Naive thymus-derived CD4-positive, alpha-beta T cell (primary cell): ENCODE results near the gene GSTT4. TPM values are rescaled to one million over a fixed set of nuclear protein-coding genes. Genes with fewer than 3 reads are reported as not detected.
A peak's percentile ranks its signal among the peaks of the same experiment; 100 is the strongest.

Experiments used
- ATAC-seq: fragments of 150-1000 bp; cut with Tn5 transposase; 2 replicates; pipeline ENCODE4 v1.10.0; 2021; ENCODE audit warnings: mild to moderate bottlenecking, moderate library complexity
- CTCF ChIA-PET: fragments of 350-600 bp; sonication (Branson Sonifier 250); formaldehyde crosslinking; loops from one replicate; lab custom pipeline; 2021; ENCODE audit warnings: antibody characterized with exemption; lab: Charles Lee
- POLR2A ChIA-PET: fragments of 350-600 bp; sonication (Branson Sonifier 250); formaldehyde crosslinking; loops from one replicate; lab custom pipeline; 2021; ENCODE audit warnings: antibody characterized with exemption, inconsistent platforms; lab: Charles Lee
- DNase-seq, 9 donors: peaks; one replicate each; pipeline versions ENCODE4 v3.0.0 to v3.0.0-alpha.2; 2020 to 2022; ENCODE audit warnings: mixed read lengths in 1 of 9
- H3K27ac ChIP-seq: one replicate; pipeline ENCODE4 v1.7.0; 2013; ENCODE audit warnings: mild to moderate bottlenecking, low read depth, low read length, moderate library complexity
- H3K27me3 ChIP-seq, 2 donors: one replicate each; pipeline ENCODE4 v1.7.0; 2013; ENCODE audit warnings: low read length in 2 of 2, mild to moderate bottlenecking in 2 of 2, moderate library complexity in 2 of 2; ENCODE audit not compliant: control insufficient read depth in 2 of 2, insufficient read depth in 2 of 2
- H3K36me3 ChIP-seq, 3 experiments: 1 replicate in 2 of 3; 2 replicates in 1 of 3; pipeline ENCODE4 v1.7.0; 2013; ENCODE audit warnings: low read length in 3 of 3, mild to moderate bottlenecking in 3 of 3, moderate library complexity in 1 of 3; ENCODE audit not compliant: insufficient read depth in 3 of 3, control insufficient read depth in 2 of 3
- H3K4me1 ChIP-seq, 2 donors: one replicate each; pipeline ENCODE4 v1.7.0; 2013; ENCODE audit warnings: low read length in 2 of 2, mild to moderate bottlenecking in 2 of 2, moderate library complexity in 1 of 2; ENCODE audit not compliant: control insufficient read depth in 2 of 2, insufficient read depth in 2 of 2
- H3K4me3 ChIP-seq: 2 replicates; pipeline ENCODE4 v1.7.0; 2013; ENCODE audit warnings: mild to moderate bottlenecking, low read length
- H3K9me3 ChIP-seq, 3 experiments: 1 replicate in 2 of 3; 2 replicates in 1 of 3; pipeline ENCODE4 v1.7.0; 2013; ENCODE audit warnings: low read length in 3 of 3; ENCODE audit not compliant: control insufficient read depth in 2 of 3
- H3K27ac Mint-ChIP-seq, 9 donors: one replicate each; pipeline ENCODE4 v1.8.0; 2020 to 2022; ENCODE audit warnings: mixed read lengths in 9 of 9, mild to moderate bottlenecking in 8 of 9, moderate library complexity in 5 of 9, inconsistent platforms in 2 of 9
- H3K27me3 Mint-ChIP-seq, 5 donors: one replicate each; pipeline ENCODE4 v1.8.0; 2021 to 2022; ENCODE audit warnings: mixed read lengths in 5 of 5, mild to moderate bottlenecking in 1 of 5
- H3K36me3 Mint-ChIP-seq, 5 donors: one replicate each; pipeline ENCODE4 v1.8.0; 2020 to 2022; ENCODE audit warnings: mixed read lengths in 5 of 5, mild to moderate bottlenecking in 3 of 5, inconsistent platforms in 1 of 5
- H3K4me1 Mint-ChIP-seq, 7 donors: one replicate each; pipeline ENCODE4 v1.8.0; 2020 to 2022; ENCODE audit warnings: mixed read lengths in 7 of 7, mild to moderate bottlenecking in 3 of 7, inconsistent platforms in 1 of 7
- H3K4me3 Mint-ChIP-seq, 10 donors: one replicate each; pipeline ENCODE4 v1.8.0; 2020 to 2022; ENCODE audit warnings: mild to moderate bottlenecking in 10 of 10, mixed read lengths in 10 of 10, moderate library complexity in 6 of 10, inconsistent platforms in 2 of 10
- H3K9me3 Mint-ChIP-seq, 11 donors: one replicate each; pipeline ENCODE4 v1.8.0; 2020 to 2022; ENCODE audit warnings: mixed read lengths in 11 of 11, mild to moderate bottlenecking in 4 of 11, inconsistent platforms in 1 of 11, moderate library complexity in 1 of 11
- intact Hi-C, 2 donors: fragments of 100-400 bp; cut with micrococcal nuclease; formaldehyde crosslinking; loops; one replicate each; pipeline ENCODE4 v1.15.1; 2023
- polyA plus RNA-seq, 2 donors: library from polyadenylated mRNA; unstranded; fragments of 300-500 nt; fragmentation: Illumina TruSeq; gene quantifications; one replicate each; pipeline ENCODE4 v1.2.3, GENCODE V29; 2021
- total RNA-seq, 6 experiments: library from RNA in 5 of 6; stranded (reverse) in 5 of 6; gene quantifications; 1 replicate in 5 of 6; 2 replicates in 1 of 6; pipeline ENCODE4 v1.2.3 and lab custom pipeline; 2021 to 2026

Gene GSTT4
- total and polyA plus RNA-seq, 7 experiments from 2014 or later = not detected

DNA sequence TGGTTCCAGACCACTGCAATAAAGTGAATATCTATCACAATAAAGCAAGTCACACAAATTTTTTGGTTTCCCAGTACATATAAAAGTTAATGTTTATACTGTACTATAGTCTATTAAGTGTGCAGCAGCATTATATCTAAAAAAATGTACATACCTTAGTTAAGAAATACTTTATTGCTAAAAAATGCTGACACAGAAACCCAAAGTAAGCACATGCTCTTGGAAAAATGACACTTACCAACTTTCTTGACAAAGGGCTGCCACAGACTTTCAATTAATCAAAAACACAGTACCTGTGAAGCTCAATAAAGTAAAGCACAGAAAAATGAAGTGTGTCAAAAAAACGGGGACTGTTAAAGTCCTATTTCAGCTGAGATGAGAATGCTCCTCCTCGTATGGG, 22.7 kb upstream of the GSTT4 start:
- ChIA-PET POLR2A (no interaction called here), CTCF (no interaction called here)
- Histone ChIP-seq H3K4me1 (peaks cover 0 to 4% of the 10 kb centered on the region in 2 donors), H3K36me3 (peaks cover 0 to 7% (median 3%) of the 10 kb centered on the region in 3 experiments), H3K9me3 (no peaks in the 10 kb centered on the region), H3K27me3 (no peaks in the 10 kb centered on the region), H3K4me3 (no peak overlapping the region), H3K27ac (no peak overlapping the region)
- Mint-ChIP-seq H3K27ac (peak overlapping the region in 1 of 9 donors; percentile 72), H3K27me3 (no peaks in the 10 kb centered on the region), H3K9me3 (peaks cover 0 to 9% (median 4%) of the 10 kb centered on the region in 11 donors), H3K4me3 (no peak overlapping the region), H3K36me3 (peaks cover 4 to 34% (median 30%) of the 10 kb centered on the region in 5 donors), H3K4me1 (peaks cover 13 to 68% (median 56%) of the 10 kb centered on the region in 7 donors)
- intact Hi-C loops = no loop called here
- no peak for DNase-seq
- no peak for ATAC-seq

DNA sequence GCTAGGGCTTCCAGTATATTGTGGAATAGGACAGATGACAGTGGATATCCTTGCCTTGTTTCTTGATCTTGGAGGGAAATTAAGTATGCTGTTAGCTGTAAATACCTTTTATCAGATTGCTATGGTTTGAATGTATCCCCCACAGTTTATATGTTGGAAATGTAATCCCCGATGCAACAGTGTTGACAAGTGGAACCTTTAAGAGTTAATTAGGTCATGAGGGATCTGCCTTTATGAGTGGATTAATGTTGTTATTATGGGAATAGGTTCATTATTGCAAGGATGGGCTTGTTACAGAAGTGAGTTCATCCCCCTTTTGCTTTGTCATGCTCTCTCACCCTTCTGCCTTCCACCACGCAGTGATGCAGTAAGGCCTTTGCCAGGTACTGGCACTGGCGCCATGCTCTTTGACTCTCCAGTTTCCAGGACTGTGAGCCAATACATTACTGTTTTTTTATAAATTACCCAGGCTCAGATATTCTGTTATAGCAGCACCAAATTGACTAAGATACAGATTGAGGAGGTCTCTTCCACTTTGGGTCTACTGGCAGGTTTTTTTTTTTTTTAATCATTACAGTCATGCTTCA, 22.2 kb upstream of the GSTT4 start:
- no peaks in the 10 kb centered on the region for H3K9me3 ChIP-seq
- no peak overlapping the region for H3K27ac ChIP-seq
- no peak overlapping the region for H3K4me3 ChIP-seq
- DNase-seq = no peak
- H3K9me3 Mint-ChIP-seq = peaks cover 0 to 9% (median 4%) of the 10 kb centered on the region in 11 donors
- peaks cover 4 to 34% (median 32%) of the 10 kb centered on the region in 5 donors for H3K36me3 Mint-ChIP-seq
- peaks cover 10 to 68% (median 57%) of the 10 kb centered on the region in 7 donors for H3K4me1 Mint-ChIP-seq
- ChIA-PET POLR2A (interaction anchor here (2.3 kb wide), 1 partner anchor 17 kb away, joined by 12 read pairs; the partner anchor contains the start of gene CABIN1), CTCF (interaction anchor here (0.8 kb wide), 1 partner anchor 11 kb away, joined by 4 read pairs; no protein-coding TSS in a partner anchor)
- H3K27me3 ChIP-seq = no peaks in the 10 kb centered on the region
- H3K4me3 Mint-ChIP-seq = no peak overlapping the region
- peaks cover 0 to 7% (median 3%) of the 10 kb centered on the region in 3 experiments for H3K36me3 ChIP-seq
- H3K27ac Mint-ChIP-seq = peak overlapping the region in 1 of 9 donors; percentile 72
- H3K4me1 ChIP-seq = peaks cover 0 to 8% of the 10 kb centered on the region in 2 donors
- ATAC-seq = no peak
- intact Hi-C loops = no loop called here
- H3K27me3 Mint-ChIP-seq = no peaks in the 10 kb centered on the region

- H3K27ac Mint-ChIP-seq = peak overlapping the region in 1 of 9 donors; percentile 65
These were observed 21.5 kb upstream of the GSTT4 start for GRCh38 chr22:24026733-24027132.

DNA sequence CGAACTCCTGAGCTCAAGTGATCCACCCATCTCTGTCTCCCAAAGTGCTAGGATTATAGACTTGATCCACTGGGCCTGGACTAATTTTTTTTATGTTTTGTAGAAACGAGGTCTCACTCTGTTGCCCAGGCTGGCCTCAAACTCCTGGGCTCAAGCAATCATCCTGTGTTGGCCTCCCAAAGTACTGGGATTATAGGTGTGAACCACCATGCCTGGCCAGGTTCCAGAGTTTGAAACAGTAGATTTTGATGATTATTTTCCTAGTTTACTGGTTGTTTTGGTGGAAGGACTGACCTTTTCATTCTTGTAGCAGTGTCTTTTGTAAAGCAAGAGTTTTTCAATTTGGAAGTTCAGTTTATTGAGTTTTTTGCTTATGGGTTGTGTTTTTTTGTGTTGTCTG, 20.8 kb upstream of the GSTT4 start:
- Histone ChIP-seq H3K36me3 (peaks cover 0 to 3% (median 3%) of the 10 kb centered on the region in 3 experiments), H3K27ac (no peak overlapping the region), H3K27me3 (no peaks in the 10 kb centered on the region), H3K9me3 (no peaks in the 10 kb centered on the region), H3K4me1 (peaks cover 0 to 9% of the 10 kb centered on the region in 2 donors), H3K4me3 (no peak overlapping the region)
- peak overlapping the region in 1 of 9 donors; percentile 65 for H3K27ac Mint-ChIP-seq
- H3K9me3 Mint-ChIP-seq = peaks cover 0 to 9% (median 4%) of the 10 kb centered on the region in 11 donors
- POLR2A ChIA-PET = interaction anchor here (1.2 to 2.3 kb wide), 2 partner anchors 13 to 15 kb away, joined by 5 to 12 read pairs; partner anchors contain the start of gene CABIN1
- CTCF ChIA-PET = no interaction called here
- peaks cover 8 to 66% (median 52%) of the 10 kb centered on the region in 7 donors for H3K4me1 Mint-ChIP-seq
- no peaks in the 10 kb centered on the region for H3K27me3 Mint-ChIP-seq
- H3K36me3 Mint-ChIP-seq = peaks cover 4 to 33% (median 32%) of the 10 kb centered on the region in 5 donors
- no peak overlapping the region for H3K4me3 Mint-ChIP-seq
- intact Hi-C loops = no loop called here
- no peak for ATAC-seq
- no peak for DNase-seq

More at GRCh38 chr22:24026733-24027132, 21.5 kb upstream of the GSTT4 start:
- Mint-ChIP-seq H3K9me3 (peaks cover 0 to 9% (median 4%) of the 10 kb centered on the region in 11 donors), H3K36me3 (peaks cover 4 to 38% (median 32%) of the 10 kb centered on the region in 5 donors), H3K27me3 (no peaks in the 10 kb centered on the region), H3K4me1 (peaks cover 4 to 66% (median 52%) of the 10 kb centered on the region in 7 donors), H3K4me3 (no peak overlapping the region)
- H3K4me3 ChIP-seq = no peak overlapping the region
- no peaks in the 10 kb centered on the region for H3K9me3 ChIP-seq
- peaks cover 0 to 7% (median 3%) of the 10 kb centered on the region in 3 experiments for H3K36me3 ChIP-seq
- H3K27ac ChIP-seq = no peak overlapping the region
- POLR2A ChIA-PET = interaction anchor here (2.3 kb wide), 1 partner anchor 16 kb away, joined by 12 read pairs; the partner anchor contains the start of gene CABIN1
- H3K4me1 ChIP-seq = peaks cover 0 to 9% of the 10 kb centered on the region in 2 donors
- CTCF ChIA-PET = interaction anchor here (0.8 kb wide), 2 partner anchors 11 to 16 kb away, joined by 3 to 4 read pairs; partner anchors contain the start of gene CABIN1
- intact Hi-C loops = no loop called here
- DNase-seq = no peak
- ATAC-seq = no peak
- H3K27me3 ChIP-seq = no peaks in the 10 kb centered on the region

GRCh38 chr22:24025475-24025874, 20.2 kb upstream of the GSTT4 start:
- peaks cover 0 to 9% (median 4%) of the 10 kb centered on the region in 11 donors for H3K9me3 Mint-ChIP-seq
- H3K4me1 Mint-ChIP-seq = peaks cover 10 to 67% (median 52%) of the 10 kb centered on the region in 7 donors
- DNase-seq (no peak), ATAC-seq (no peak)
- H3K4me3 Mint-ChIP-seq = no peak overlapping the region
- H3K4me1 ChIP-seq = peaks cover 0 to 9% of the 10 kb centered on the region in 2 donors
- intact Hi-C loops = no loop called here
- ChIA-PET POLR2A (interaction anchor here (1.2 to 2.3 kb wide), 2 partner anchors 13 to 15 kb away, joined by 5 to 12 read pairs; partner anchors contain the start of gene CABIN1), CTCF (no interaction called here)
- no peak overlapping the region for H3K27ac Mint-ChIP-seq
- H3K36me3 Mint-ChIP-seq = peaks cover 4 to 35% (median 31%) of the 10 kb centered on the region in 5 donors
- no peaks in the 10 kb centered on the region for H3K27me3 ChIP-seq
- H3K27ac ChIP-seq = no peak overlapping the region
- H3K27me3 Mint-ChIP-seq = no peaks in the 10 kb centered on the region
- H3K9me3 ChIP-seq = no peaks in the 10 kb centered on the region
- no peak overlapping the region for H3K4me3 ChIP-seq
- no peaks in the 10 kb centered on the region for H3K36me3 ChIP-seq

DNA sequence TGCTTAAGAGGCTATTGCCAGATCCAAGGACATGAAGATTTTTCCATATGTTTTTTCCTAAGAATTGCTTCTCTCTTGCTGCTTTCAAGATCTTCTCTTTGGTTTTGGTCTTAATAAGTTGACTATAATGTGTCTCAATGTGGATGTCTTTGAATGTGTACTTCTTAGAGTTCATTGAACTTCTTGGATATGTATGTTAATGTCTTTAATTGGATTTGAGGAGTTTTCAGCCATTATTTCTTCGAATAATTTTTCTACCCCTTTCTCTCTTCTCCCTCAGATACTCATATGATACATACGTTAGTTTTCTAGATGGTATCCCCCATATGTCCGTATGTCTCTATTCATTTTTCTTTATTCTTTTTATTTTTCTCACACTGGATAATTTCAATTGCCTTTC, 19.1 kb upstream of the GSTT4 start:
- no peaks in the 10 kb centered on the region for H3K27me3 Mint-ChIP-seq
- Histone ChIP-seq H3K36me3 (no peaks in the 10 kb centered on the region), H3K4me3 (no peak overlapping the region), H3K9me3 (no peaks in the 10 kb centered on the region), H3K27ac (no peak overlapping the region), H3K27me3 (no peaks in the 10 kb centered on the region), H3K4me1 (peaks cover 0 to 9% of the 10 kb centered on the region in 2 donors)
- H3K4me1 Mint-ChIP-seq = peaks cover 11 to 63% (median 47%) of the 10 kb centered on the region in 7 donors
- DNase-seq (no peak), ATAC-seq (no peak)
- H3K4me3 Mint-ChIP-seq = no peak overlapping the region
- no peak overlapping the region for H3K27ac Mint-ChIP-seq
- POLR2A ChIA-PET = no interaction called here
- intact Hi-C loops = no loop called here
- H3K9me3 Mint-ChIP-seq = peaks cover 0 to 9% (median 4%) of the 10 kb centered on the region in 11 donors
- CTCF ChIA-PET = no interaction called here
- peaks cover 4 to 36% (median 33%) of the 10 kb centered on the region in 5 donors for H3K36me3 Mint-ChIP-seq
